HG03066 (cell line): Measurements from ENCODE around the gene PDILT.

Source experiments
- ATAC-seq: cut with Tn5 transposase; IDR thresholded peaks from one replicate; pipeline ENCODE4 v1.9.1; 2021; ENCODE audit warnings: low read depth; ENCODE audit not compliant: unreplicated experiment

Gene PDILT

GRCh38 chr16:20372701-20373100 lies 31.8 kb downstream of the PDILT start:
- no peak for ATAC-seq

DNA sequence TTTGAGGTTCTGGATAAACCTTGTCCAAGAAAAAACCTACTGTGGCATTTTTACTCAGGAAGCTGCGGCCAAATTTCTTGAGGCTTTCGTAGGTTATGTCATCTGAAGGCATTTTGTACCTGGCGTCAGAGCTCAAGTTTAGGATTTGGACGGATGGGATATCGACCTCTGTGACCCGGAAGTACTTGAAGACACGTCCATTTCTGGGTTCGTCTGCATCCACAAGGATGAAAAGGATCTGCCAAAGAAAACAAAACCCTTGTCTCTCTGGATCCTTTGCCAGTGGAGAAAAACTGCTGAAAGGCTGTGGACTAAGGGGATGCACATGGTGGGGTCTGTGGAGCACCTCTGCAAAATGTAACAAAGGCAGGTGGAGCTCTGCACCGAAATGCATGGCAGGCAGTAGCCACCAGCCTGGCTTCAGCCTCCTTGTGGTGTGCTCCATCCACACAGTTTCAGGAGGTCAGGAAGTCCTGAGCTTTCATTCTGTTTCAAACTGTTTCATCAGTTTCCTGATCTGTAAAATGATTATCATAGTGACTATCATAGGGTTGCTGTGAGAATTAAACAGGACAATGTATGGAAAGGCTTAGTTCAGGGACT lies 35.0 kb downstream of the PDILT start:
- no peak for ATAC-seq

- no peak for ATAC-seq
These were observed 40.5 kb downstream of the PDILT start for GRCh38 chr16:20364051-20364450.

DNA sequence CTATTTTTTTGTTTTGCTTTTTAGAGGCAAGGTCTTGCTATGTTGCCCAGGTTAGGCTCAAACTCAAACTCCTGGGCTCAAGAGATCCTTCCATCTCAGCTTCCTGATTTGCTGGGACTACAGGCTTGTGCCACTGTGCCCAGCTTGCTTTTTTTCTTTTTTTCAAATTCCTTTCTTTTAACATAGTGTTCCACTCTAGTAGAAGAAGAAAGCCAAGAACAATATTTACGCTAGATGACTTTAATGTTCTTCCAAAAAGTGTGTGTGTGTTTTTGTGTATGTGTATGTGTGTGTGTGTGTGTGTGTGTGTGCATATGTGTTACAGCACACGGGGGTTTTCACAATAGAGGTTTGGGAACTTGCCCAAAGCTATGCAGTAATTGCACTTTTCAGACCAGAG lies 41.3 kb downstream of the PDILT start:
- no peak for ATAC-seq

- no peak for ATAC-seq
These were observed 44.5 kb downstream of the PDILT start for GRCh38 chr16:20359997-20360396.

DNA sequence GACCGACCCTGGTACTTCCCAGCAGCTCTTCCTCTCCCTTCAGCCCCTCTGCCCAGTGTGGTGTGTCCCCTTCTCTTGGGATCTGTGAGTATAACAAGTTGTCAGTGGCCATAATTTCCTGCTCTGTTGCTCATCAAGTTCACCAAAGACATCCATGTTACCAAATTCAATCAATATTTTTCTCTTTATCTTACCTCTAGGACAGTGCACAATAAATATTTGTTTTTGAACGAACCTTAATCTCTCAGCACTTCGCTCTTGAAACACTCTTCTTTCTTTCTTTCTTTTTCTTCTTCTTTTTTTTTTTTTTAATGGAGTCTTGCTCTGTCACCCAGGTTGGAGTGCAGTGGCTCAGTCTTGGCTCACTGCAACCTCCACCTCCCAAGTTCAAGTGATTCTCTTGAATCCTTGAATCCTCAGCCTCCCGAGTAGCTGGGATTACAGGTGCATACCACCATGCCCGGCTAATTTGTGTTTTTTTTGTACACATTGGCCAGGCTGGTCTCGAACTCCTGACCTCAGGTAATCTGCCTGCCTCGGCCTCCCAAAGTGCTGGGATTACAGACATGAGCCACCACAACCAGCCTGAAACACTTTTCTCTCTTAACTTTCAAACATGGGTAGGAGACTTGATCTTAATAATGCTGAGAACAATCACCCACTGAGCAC lies 49.3 kb downstream of the PDILT start:
- no peak for ATAC-seq

- no peak for ATAC-seq
These were observed 51.2 kb downstream of the PDILT start for GRCh38 chr16:20353379-20353778.

DNA sequence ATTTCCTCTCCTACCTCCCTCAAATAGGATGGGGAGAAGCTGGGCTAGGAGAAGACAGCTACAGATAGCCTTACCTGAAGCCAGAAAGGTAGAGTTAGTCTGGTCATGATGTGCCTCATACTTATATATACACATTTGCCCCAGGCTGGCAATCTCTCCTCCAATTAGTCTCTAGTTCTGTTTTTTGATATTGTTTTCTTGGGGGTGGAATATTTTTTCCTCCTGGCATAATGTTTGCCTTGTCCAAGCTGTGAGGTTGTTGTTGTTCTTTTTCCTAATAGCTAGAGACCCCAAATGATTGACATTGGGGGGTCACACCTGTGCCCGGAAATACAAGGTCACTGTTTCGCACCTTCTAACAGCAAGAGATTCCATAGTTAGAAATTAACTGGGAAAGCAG lies 51.9 kb downstream of the PDILT start, which contains the start of gene UMOD:
UMOD (minus strand) TSS at position 101 of the 400 bp plus-strand sequence. CDS start 1,978 bp downstream, outside the sequence.
- no peak for ATAC-seq

- ATAC-seq, result no peak
These were observed 54.9 kb downstream of the PDILT start for GRCh38 chr16:20349615-20350014.

DNA sequence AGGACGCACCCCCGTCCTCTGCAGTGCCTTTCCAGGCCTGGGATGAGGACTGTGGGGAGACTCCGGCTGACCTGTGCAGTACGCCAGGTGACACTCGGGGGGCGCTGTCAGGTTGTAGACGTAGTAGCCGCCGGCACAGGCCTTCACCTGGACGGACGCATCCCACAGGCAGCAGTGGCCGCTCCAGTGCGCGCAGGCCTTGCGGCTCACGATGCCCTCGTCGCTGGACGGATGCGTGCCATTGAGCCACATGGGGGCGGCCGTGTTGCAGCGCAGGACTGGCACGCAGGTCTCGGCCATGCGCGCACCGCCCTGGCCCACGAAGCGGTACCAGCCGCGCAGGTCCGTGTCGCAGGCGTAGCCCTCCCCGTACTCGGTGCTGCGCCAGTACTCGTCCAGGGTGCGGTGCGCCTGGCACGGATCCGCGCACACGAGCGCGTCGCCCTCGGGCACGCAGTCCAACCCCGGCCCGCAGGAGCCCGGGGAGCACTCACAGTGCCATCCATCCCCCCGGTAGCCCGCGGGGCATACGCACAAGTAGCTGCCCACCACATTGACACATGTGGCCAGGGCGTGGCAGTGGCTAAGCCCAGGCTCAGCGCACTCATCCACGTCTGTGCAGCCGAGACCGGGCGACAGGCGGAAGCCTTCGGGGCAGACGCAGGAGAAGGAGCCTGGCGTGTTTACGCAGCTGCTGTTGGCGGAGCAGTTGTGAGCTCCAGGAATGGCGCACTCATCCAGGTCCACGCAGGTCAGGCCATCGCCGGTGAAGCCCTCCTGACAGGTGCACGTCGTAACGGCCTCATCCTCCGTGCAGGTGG lies 56.0 kb downstream of the PDILT start:
- no peak for ATAC-seq

DNA sequence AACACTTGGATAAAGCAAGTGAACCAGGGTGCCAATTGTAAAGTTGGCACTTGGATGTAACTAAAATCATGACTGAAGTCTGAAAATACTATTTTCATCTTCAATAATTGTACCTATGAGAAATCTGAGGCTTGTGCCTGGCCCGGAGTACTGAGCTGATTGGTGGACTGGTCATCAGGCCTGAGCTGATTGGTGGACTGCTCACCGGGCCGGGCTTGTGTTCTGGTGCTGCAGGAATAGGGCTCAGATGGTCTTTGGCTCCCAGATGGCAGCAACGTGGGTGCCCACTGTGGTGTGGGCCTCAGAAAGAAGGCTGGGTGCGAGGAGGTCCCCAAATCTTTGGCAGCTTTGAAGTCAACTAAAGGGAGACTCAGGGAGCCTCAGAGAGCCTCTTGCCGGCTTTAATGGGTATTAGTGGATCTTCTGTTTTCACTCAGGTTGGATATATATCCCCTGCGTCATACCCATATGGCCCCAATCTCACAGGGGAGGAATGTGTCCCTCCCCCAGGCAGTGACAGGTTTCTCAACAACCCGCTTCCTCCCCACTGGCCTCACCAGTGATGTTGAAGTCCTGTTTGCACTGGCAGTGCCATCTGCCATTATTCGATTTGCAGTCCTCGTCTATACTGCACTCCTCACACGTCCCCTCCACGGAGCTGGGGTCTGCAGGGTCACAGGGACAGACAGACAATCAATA lies 56.7 kb downstream of the PDILT start:
- ATAC-seq, result no peak

DNA sequence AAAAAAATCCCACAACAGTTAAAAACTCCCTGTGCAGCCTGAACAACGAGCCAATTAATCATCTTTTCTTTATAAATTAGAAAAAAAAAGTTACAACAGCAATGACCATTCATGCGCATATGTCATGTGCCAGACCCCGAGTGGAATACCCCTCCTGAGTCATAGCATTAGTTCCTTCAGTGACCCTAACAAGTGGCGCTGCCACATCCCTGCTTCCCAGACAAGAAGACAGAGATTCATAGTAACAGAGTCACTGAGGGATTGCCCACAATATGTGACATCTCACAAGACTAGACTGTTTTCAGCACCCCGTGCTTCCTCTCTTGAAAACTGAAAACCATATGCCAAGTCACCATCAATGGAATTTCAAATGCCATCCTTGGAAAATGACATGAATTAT lies 59.9 kb downstream of the PDILT start:
- ATAC-seq, result no peak

- no peak for ATAC-seq
These were observed 64.8 kb downstream of the PDILT start for GRCh38 chr16:20339744-20340143.

DNA sequence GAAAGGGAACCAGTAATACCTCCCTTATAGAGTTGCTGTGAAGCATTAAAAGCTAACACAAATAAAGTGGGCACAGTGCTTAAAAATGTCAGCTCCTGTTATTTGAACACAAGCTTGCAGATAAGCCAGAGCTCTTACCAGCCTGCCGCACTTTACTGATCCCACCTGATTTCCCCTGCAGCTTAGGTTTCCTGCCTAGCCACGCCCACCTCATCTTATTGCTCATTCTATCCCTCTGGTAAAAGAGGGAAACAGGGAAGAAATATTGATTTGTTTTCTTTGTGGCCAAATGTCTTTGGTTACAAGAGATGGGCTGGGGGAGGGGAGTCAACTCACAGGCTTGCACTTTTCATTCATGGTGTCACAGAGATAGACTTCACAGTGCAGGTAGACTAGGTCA lies 67.6 kb downstream of the PDILT start:
- no peak for ATAC-seq

DNA sequence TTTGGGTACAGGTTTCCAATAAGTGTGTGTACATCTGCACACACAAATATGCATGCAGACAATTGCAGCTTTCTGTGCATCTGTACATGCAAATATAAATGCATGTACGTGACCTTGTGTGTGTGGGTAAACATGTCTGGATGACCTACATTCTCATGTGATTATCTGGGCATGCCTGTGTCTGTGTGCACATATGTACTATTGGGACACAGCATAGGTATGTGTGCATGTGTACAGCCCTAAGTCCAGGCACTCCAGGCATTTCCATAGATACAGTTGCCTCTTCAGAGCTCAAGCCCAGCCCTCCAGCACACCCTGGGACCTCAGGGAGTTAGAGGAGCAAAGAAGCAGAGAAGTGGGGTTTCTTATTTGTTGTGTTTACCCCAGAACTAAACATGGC lies 70.1 kb downstream of the PDILT start:
- ATAC-seq, result no peak

DNA sequence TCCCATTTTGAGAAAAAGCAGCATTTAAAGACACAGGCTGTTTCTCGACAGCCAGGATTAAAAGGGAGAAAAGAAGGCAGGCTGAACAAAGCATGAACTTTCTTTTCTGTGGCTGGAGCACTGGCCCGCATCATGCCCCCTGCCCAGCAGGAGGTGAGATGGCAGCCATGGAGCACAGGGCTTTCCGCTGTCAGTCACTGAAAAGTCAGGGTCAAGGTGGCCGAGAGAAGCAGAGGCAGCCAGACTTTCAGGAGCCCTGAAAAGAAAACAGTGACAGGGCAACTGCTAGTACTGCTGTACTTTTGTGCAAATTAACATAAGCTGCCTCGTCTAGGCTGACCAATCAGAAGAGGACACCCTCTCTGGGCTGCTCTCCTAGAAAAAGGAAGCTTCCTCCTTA lies 71.4 kb downstream of the PDILT start:
- ATAC-seq, result no peak

DNA sequence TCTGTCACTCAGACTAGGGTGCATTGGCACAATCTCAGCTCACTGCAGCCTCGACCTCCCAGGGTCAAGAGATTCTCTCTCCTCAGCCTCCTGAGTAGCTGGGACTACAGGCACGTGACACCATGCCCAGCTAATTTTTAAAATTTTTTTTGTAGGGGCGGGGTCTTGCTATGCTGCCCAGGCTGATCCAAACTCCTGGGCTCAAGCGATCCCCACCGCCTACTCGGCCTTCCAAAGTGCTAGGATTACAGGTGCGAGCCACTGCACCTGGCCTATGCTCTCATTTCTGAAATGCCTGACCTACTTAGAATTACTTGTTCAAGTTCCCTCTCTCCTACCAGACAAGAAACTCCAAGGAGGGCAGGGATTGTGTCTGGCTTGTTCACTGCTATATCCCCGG lies 72.1 kb downstream of the PDILT start:
- ATAC-seq, result no peak

DNA sequence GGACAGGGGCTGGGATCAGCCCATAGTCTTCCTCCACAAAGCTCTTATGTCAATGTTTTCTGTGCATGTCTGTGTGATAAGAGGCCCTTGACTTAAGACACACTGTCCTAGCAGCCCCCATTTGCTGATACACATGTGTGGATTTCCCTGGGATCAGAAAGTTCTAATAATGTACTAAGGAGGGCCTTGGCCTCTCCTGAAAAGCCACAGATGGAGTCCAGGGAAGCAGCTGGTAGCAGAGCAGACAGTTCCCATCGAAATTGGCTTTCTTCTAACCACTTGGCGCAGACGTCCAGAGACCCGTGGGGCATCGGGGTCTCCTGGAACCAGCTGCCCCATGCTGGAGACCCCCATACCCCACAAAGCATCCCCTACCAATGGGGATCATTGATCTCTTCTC lies 72.9 kb downstream of the PDILT start:
- ATAC-seq, result no peak

GRCh38 chr16:20329392-20330138 lies 75.0 kb downstream of the PDILT start:
- no peak for ATAC-seq

DNA sequence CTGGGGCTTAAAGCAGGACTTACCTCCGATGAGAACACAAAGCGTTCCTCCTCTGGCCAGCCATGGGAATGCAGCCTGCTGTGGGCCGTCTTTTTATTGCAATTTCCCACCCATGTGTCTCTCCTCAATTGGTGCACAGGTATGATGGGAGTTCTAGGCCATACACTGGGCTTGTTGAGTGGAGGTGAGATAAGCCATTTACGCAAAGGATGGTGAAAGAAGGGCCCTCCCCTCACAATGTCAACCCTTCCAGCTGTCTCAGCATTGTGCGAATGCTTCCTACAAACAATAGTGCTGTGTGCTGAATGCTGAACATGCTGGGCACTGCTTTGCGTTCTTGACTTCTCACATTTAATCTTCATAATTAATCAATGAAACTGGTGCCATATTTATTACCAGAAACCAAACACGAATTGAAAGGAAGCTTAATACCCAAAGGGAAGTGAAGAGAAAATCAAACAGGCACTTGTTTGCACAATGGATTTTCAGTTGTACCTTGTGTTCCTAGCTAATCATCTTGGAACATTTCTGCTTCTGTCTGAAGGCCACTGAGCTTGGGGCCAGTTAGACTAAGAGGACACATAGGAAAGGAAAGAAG lies 77.0 kb downstream of the PDILT start, which contains the start of gene GP2:
GP2 (minus strand) TSS at position 70 of the 598 bp plus-strand sequence. CDS start 1,082 bp downstream, outside the sequence.
- ATAC-seq, result no peak
